Common myeloid progenitor, CD34-positive (primary cell): ENCODE measurements around the gene SMIM45.

ENCODE experiments used
- CTCF ChIA-PET: fragments of 350-600 bp; sonication (Branson Sonifier 250); formaldehyde crosslinking; loops from one replicate; lab custom pipeline; 2021; ENCODE audit warnings: antibody characterized with exemption; lab: Charles Lee
- POLR2A ChIA-PET: fragments of 350-600 bp; sonication (Branson Sonifier 250); formaldehyde crosslinking; loops from one replicate; lab custom pipeline; 2021; ENCODE audit warnings: antibody characterized with exemption; lab: Charles Lee
- DNase-seq, 3 donors: peaks; one replicate each; pipeline versions ENCODE4 v3.0.0 to v3.0.0-alpha.2; 2013
- H3K27ac ChIP-seq, 2 experiments: 1 replicate in 1 of 2; 2 replicates in 1 of 2; pipeline ENCODE4 v1.7.0; 2013; ENCODE audit warnings: inconsistent platforms in 2 of 2, low read length in 2 of 2, mild to moderate bottlenecking in 2 of 2, low read depth in 1 of 2, moderate library complexity in 1 of 2; ENCODE audit not compliant: severe bottlenecking in 2 of 2, insufficient read depth in 1 of 2, poor library complexity in 1 of 2
- H3K27me3 ChIP-seq, 5 experiments: replicated peaks in 2 of 5; 1 replicate in 3 of 5; 2 replicates in 2 of 5; pipeline versions ENCODE4 v1.6.1 to v1.7.0; 2013; ENCODE audit warnings: low read length in 4 of 5, mild to moderate bottlenecking in 2 of 5, moderate library complexity in 2 of 5, inconsistent platforms in 1 of 5; ENCODE audit not compliant: insufficient read depth in 5 of 5, control insufficient read depth in 4 of 5
- H3K36me3 ChIP-seq, 4 experiments: 1 replicate in 2 of 4; 2 replicates in 2 of 4; pipeline versions ENCODE4 v1.6.1 to v1.7.0; 2013; ENCODE audit warnings: low read length in 3 of 4, control low read depth in 1 of 4, mild to moderate bottlenecking in 1 of 4; ENCODE audit not compliant: control insufficient read depth in 4 of 4, insufficient read depth in 4 of 4
- H3K4me1 ChIP-seq, 4 experiments: 1 replicate in 3 of 4; 2 replicates in 1 of 4; pipeline versions ENCODE4 v1.6.1 to v1.7.1; 2013; ENCODE audit warnings: low read length in 3 of 4, mild to moderate bottlenecking in 3 of 4, control low read depth in 1 of 4, inconsistent platforms in 1 of 4, moderate library complexity in 1 of 4; ENCODE audit not compliant: control insufficient read depth in 4 of 4, insufficient read depth in 4 of 4; ENCODE audit errors: control extremely low read depth in 1 of 4
- H3K4me3 ChIP-seq, 7 experiments: 1 replicate in 4 of 7; 2 replicates in 3 of 7; pipeline versions ENCODE4 v1.5.1 to v1.7.0; 2013; ENCODE audit warnings: mild to moderate bottlenecking in 7 of 7, low read length in 6 of 7, moderate library complexity in 6 of 7, inconsistent platforms in 2 of 7, low read depth in 2 of 7, control low read depth in 1 of 7; ENCODE audit not compliant: insufficient read depth in 4 of 7, control insufficient read depth in 1 of 7; ENCODE audit errors: extremely low read depth in 1 of 7
- H3K9me3 ChIP-seq, 5 experiments: 1 replicate in 4 of 5; 2 replicates in 1 of 5; pipeline versions ENCODE4 v1.6.1 to v1.7.1; 2013; ENCODE audit warnings: low read length in 4 of 5, mild to moderate bottlenecking in 2 of 5, inconsistent platforms in 1 of 5, low read depth in 1 of 5, moderate library complexity in 1 of 5; ENCODE audit not compliant: control insufficient read depth in 4 of 5, insufficient read depth in 2 of 5; ENCODE audit errors: control extremely low read depth in 1 of 5
- WGBS: methylation state at CpG from one replicate; pipeline ENCODE4 v1.1.5; 2013; ENCODE audit not compliant: insufficient coverage; 5-methylcytosine and 5-hydroxymethylcytosine counted together

The SMIM45 gene

DNA sequence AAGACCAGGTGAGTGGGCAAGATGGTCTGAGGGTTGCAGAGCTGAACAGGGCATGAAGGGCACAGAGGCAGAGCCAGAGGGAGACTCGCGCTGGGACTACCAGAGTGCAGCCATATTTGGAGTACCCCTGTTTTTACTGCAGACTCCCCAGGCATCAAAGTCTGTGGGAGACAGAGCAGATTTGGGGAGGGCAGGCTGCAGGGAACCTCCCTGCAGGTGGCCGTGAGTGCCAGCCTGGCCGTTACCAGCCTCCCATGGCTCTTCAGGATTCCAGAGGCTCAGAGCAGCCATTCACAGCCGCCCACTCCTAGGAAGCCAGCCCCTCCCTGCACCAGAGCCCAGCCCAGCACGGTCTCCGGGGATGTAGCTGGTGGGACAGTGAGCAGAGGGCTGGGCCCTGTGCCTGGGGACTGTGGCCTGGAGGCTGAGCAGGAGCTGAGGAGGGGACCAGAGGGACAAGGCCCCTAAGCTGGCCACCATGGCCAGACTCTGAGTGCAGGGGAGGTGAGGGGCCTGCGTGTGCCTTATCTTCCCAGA is 17.2 kb downstream of the SMIM45 start, which contains the start of gene SEPTIN3:
TSS of gene SEPTIN3 (plus strand) at position 334 of the 537 bp plus-strand sequence. CDS start 2,050 bp downstream, outside the sequence.
- DNase-seq, result no peak
- H3K27ac ChIP-seq, result no peak within 1 kb of the TSS
- H3K9me3 ChIP-seq, result no peaks in the 10 kb centered on the region
- no peak within 1 kb of the TSS for H3K4me3 ChIP-seq
- no peaks in the 10 kb centered on the region for H3K4me1 ChIP-seq
- 100% methylated on average over 2 of the region's 8 CpGs for WGBS
- H3K36me3 ChIP-seq, result no peaks in the 10 kb centered on the region
- POLR2A ChIA-PET, result no interaction called here
- H3K27me3 ChIP-seq, result peaks cover 0 to 8% (median 2%) of the 10 kb centered on the region in 5 experiments
- CTCF ChIA-PET, result interaction anchor here (1.6 to 2.6 kb wide), 2 partner anchors 106 to 122 kb away, joined by 4 to 9 read pairs; partner anchors contain the start of gene PHETA2

DNA sequence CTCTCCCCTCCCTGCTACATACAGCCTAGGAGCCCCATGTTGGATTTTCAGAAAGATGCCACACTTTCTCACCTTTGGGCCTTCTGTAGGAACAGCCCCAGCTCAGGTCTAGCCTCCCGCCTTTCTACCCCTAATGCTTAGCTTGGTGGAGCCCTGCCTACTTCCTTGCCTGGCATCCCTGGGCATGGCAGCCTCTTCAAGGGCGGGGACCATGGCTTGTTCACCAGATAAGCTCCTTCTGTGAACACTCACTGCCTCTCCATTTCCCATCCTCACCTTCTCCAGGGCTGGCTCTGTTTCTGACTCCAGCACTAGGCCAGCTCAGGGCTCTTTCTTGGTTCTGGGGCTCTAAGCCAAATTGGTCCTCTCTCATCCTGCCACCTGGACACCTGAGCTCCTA is 18.7 kb downstream of the SMIM45 start:
- WGBS, result 95% methylated on average over 2 of the region's 2 CpGs
- no peak overlapping the region for H3K27ac ChIP-seq
- ChIA-PET CTCF (interaction anchor here (0.7 to 1.8 kb wide), 4 partner anchors 11 to 142 kb away, joined by 3 to 7 read pairs (median 3); no protein-coding TSS in a partner anchor), POLR2A (no interaction called here)
- H3K9me3 ChIP-seq, result no peaks in the 10 kb centered on the region
- H3K36me3 ChIP-seq, result no peaks in the 10 kb centered on the region
- peaks cover 0 to 16% (median 8%) of the 10 kb centered on the region in 5 experiments for H3K27me3 ChIP-seq
- no peaks in the 10 kb centered on the region for H3K4me1 ChIP-seq
- no peak for DNase-seq
- H3K4me3 ChIP-seq, result no peak overlapping the region

DNA sequence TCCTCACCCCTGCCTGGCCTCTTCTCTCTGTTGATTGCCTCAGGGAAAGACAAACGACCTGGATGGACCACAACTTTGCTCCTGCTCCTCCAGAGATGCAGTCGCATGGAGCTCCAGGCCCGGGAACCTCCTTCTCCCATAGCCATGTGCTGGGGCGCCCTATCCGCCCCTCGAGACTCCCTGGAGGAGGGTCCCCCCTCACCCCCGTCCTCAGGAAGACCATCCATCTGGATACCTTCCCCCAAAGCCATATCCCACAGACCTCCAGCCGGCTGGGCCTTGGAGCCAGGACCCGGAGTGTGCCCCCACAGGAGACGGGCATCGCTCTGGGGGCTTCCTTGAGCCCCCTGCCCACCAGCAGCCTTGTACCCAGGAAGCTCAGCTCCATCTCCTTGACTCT is 19.5 kb downstream of the SMIM45 start:
- POLR2A ChIA-PET, result no interaction called here
- no peak overlapping the region for H3K27ac ChIP-seq
- H3K9me3 ChIP-seq, result no peaks in the 10 kb centered on the region
- H3K27me3 ChIP-seq, result peaks cover 0 to 25% (median 15%) of the 10 kb centered on the region in 5 experiments
- 93% methylated on average over 9 of the region's 11 CpGs for WGBS
- no peak for DNase-seq
- no peak overlapping the region for H3K4me3 ChIP-seq
- CTCF ChIA-PET, result interaction anchor here (1.0 to 1.8 kb wide), 2 partner anchors 104 to 141 kb away, joined by 3 to 7 read pairs; no protein-coding TSS in a partner anchor
- H3K4me1 ChIP-seq, result peaks cover 0 to 7% (median 3%) of the 10 kb centered on the region in 4 experiments
- H3K36me3 ChIP-seq, result no peaks in the 10 kb centered on the region

DNA sequence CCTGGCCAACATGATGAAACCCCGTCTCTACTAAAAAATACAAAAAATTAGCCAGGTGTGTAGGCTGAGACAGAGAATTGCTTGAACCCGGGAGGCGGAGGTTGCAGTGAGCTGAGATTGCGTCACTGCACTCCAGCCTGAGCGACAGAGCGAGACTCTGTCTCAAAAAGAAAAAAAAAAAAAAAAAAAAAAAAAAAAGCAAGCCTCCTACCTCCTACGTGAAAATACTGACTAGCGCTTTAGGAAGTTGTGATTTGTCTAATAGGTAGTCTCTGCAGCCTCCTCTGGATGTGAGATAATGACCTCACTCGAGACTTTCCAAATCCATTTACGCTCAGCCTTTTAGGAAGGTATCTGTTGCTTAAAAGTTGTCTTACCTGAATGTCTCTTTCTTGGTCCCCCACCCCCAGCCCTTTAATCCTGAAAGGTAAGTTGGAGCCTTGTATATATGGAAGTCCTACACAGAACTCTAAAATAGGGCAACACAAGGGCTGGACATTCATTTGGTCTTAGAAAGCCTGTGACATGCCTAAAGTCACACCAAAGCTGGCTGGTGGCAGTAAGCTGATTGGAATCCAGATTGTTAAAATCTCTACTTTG is 22.8 kb downstream of the SMIM45 start:
- Histone ChIP-seq H3K27me3 (peaks cover 0 to 51% (median 27%) of the 10 kb centered on the region in 5 experiments), H3K9me3 (no peaks in the 10 kb centered on the region), H3K4me3 (no peak overlapping the region), H3K4me1 (peaks cover 0 to 14% (median 9%) of the 10 kb centered on the region in 4 experiments), H3K27ac (no peak overlapping the region), H3K36me3 (no peaks in the 10 kb centered on the region)
- CTCF ChIA-PET, result interaction anchor here (1.2 to 2.0 kb wide), 2 partner anchors 10 to 11 kb away, joined by 3 to 4 read pairs; no protein-coding TSS in a partner anchor
- POLR2A ChIA-PET, result no interaction called here
- WGBS, result 91% methylated on average over 4 of the region's 10 CpGs
- no peak for DNase-seq

DNA sequence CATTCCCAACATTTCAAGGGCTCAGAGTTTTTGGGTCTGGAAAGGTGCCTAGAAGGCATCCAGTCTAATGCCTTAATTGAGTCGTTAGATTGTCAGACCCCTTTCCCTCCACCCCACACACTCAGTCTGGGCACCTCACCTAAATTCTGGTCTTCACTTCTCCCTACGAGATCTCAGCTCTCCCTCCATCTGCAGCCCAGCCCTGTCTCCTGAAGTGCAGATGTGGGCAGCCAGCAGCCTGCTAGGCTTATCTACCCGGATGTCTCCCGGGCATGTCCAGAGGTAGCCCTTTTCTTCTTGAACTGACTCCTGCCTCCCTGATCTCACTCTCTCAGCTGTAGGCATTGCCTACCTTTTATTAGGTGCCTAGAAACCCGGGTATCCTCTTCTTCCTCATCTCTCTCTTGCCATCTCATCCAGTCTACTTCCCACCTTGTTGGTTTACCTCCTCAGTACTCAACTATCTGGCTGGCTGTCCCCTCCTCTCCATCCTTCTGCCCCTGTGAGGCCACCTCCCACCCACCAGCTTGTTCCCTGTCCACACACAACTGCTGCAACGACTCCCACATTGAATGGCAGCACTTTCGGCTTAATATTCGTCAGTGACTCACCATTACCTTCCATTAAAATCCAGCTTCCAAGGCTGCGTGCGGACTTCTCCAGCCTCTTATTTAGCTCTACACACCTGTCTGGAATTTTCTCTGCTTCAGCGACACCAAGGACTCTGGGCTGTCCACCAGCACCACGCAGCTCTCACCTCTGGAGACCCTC is 23.5 kb downstream of the SMIM45 start:
- no peak for DNase-seq
- Histone ChIP-seq H3K4me3 (peak overlapping the region in 1 of 7 experiments; percentile 69), H3K9me3 (no peaks in the 10 kb centered on the region), H3K36me3 (no peaks in the 10 kb centered on the region), H3K27me3 (peaks cover 0 to 52% (median 25%) of the 10 kb centered on the region in 5 experiments), H3K4me1 (peaks cover 0 to 14% (median 9%) of the 10 kb centered on the region in 4 experiments), H3K27ac (no peak overlapping the region)
- WGBS, result 88% methylated on average over 11 of the region's 12 CpGs
- CTCF ChIA-PET, result interaction anchor here (1.0 to 2.0 kb wide), 3 partner anchors 10 to 141 kb away, joined by 3 to 4 read pairs (median 3); no protein-coding TSS in a partner anchor
- POLR2A ChIA-PET, result no interaction called here

DNA sequence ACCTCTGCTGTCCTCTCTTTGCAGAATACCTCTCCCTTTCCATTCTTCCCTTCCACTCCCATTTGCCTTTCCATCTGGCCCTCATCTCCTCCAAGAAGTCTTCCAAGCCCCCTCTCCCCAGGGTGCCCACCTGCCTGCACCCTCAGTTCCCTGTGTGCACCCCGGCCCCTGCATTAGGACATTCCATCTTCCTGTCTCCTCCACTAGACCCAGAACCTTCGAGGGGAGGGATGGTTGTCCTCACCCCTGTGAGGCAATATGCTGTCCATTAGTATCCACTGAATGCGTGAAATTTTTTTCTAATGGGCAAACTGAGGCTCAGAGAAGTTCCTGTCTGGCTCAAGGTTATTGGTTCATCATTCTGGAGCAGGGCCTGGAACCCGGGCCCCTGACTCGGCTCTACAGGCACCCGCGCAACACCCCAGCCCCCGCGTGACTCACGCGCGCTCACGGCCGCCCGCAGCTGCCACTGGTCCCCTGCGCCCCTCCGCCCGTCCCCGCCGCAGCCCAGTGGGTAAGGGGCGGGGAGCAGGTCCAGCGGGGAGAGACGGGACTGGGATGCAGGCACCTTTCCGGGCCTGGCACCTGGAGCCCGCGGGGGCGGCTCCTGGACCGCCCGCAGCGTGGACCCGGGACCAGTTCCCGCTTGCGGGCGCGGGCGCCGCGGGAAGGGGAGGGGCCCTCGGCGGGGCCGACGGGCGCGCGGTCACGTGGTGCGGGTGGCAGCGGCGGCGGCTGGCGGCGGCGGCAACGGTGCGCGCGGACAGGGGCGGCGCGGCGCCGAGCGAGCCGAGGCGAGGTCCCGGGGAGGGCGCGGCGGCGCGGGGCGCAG is 24.3 kb downstream of the SMIM45 start:
- 3% methylated on average over 51 of the region's 72 CpGs for WGBS
- no peaks in the 10 kb centered on the region for H3K36me3 ChIP-seq
- CTCF ChIA-PET, result interaction anchor here (1.0 to 2.0 kb wide), 3 partner anchors 9 to 140 kb away, joined by 3 to 4 read pairs (median 3); no protein-coding TSS in a partner anchor
- peaks cover 0 to 52% (median 27%) of the 10 kb centered on the region in 5 experiments for H3K27me3 ChIP-seq
- POLR2A ChIA-PET, result no interaction called here
- no peak overlapping the region for H3K27ac ChIP-seq
- H3K4me3 ChIP-seq, result peak overlapping the region; percentile 4 to 69 (median 52)
- peak in 2 of 3 donors; percentile 51 to 67 for DNase-seq
- H3K4me1 ChIP-seq, result peaks cover 0 to 14% (median 9%) of the 10 kb centered on the region in 4 experiments
- no peaks in the 10 kb centered on the region for H3K9me3 ChIP-seq
